ENCODE results near the gene KIAA0232. TPM values are rescaled to one million over a fixed set of nuclear protein-coding genes. Genes with fewer than 3 reads are reported as not detected.

The KIAA0232 gene
- total RNA-seq, 1 donor from 2014 or later, result 40.1 TPM

DNA sequence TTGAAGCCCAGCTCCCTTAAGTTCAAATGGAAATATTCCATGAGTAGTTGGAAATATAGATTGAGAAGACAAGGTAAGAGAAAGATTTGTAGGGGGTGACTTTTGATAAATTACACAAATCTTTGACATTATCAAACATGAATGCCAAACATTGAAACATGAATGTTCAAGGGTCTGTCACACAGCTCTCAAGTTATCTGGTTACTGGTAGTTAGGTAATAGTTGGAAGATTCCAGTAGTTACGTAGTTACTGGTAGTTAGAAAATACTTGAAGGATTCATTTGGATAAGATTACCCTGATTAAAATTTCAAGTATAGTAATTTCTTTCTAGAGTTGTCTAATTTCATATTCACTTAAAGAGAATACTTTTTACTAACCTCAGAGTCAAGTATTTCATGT lies 20.7 kb downstream of the KIAA0232 start:
- H3K9me3 Mint-ChIP-seq, result no peaks in the 10 kb centered on the region
- no peak for DNase-seq (ENCODE audit: low read depth, low spot score)
- no peak overlapping the region for H3K4me3 Mint-ChIP-seq
- H3K27me3 Mint-ChIP-seq (ENCODE audit: low read depth), result no peaks in the 10 kb centered on the region
- TF ChIP-seq, protein P1, sequence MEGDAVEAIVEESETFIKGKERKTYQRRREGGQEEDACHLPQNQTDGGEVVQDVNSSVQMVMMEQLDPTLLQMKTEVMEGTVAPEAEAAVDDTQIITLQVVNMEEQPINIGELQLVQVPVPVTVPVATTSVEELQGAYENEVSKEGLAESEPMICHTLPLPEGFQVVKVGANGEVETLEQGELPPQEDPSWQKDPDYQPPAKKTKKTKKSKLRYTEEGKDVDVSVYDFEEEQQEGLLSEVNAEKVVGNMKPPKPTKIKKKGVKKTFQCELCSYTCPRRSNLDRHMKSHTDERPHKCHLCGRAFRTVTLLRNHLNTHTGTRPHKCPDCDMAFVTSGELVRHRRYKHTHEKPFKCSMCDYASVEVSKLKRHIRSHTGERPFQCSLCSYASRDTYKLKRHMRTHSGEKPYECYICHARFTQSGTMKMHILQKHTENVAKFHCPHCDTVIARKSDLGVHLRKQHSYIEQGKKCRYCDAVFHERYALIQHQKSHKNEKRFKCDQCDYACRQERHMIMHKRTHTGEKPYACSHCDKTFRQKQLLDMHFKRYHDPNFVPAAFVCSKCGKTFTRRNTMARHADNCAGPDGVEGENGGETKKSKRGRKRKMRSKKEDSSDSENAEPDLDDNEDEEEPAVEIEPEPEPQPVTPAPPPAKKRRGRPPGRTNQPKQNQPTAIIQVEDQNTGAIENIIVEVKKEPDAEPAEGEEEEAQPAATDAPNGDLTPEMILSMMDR (conservative IDR thresholded peaks at IDR 0.05), result no peak
- H3K36me3 Mint-ChIP-seq (ENCODE audit: low read depth), result peaks cover 7% of the 10 kb centered on the region
- H3K4me1 Mint-ChIP-seq, result peaks cover 16% of the 10 kb centered on the region
- H3K27ac Mint-ChIP-seq (ENCODE audit: unreplicated experiment), result no peak overlapping the region

DNA sequence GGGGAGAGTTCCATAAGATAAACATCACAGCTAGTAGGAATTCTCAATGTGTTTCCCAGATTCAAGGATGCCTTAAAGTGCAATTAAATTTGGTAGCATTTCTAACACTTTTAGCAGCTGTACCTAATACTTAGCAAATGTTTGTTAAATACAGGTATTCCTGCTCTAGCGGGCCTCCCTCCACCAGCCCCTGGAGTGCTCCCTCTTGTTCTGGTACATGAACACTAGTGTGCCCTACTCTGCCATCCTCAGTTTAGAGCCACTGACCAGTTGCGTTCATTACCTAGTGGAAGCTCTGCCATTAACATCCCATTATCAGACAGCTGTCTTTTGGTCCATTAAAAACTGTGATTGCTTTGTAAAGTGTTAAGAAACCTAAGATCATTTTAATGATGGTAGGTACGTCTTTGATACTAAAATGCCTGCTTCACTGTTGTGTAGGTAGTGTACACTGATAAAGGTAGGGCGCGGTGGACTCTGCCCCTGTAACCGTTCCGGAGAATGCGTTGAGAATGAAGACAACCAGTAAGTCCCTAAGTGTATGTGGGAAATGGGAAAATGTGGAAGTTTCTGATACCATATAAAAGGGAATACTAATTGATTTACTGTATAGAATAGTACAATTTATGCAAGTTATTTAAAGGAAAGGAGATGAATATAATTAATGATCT lies 21.7 kb downstream of the KIAA0232 start:
- peaks cover 16% of the 10 kb centered on the region for H3K4me1 Mint-ChIP-seq
- TF ChIP-seq, protein P1 (conservative IDR thresholded peaks at IDR 0.05), result no peak
- H3K36me3 Mint-ChIP-seq (ENCODE audit: low read depth), result peaks cover 5% of the 10 kb centered on the region
- DNase-seq (ENCODE audit: low read depth, low spot score), result no peak
- no peaks in the 10 kb centered on the region for H3K9me3 Mint-ChIP-seq
- H3K27ac Mint-ChIP-seq (ENCODE audit: unreplicated experiment), result no peak overlapping the region
- no peaks in the 10 kb centered on the region for H3K27me3 Mint-ChIP-seq (ENCODE audit: low read depth)
- H3K4me3 Mint-ChIP-seq, result no peak overlapping the region

DNA sequence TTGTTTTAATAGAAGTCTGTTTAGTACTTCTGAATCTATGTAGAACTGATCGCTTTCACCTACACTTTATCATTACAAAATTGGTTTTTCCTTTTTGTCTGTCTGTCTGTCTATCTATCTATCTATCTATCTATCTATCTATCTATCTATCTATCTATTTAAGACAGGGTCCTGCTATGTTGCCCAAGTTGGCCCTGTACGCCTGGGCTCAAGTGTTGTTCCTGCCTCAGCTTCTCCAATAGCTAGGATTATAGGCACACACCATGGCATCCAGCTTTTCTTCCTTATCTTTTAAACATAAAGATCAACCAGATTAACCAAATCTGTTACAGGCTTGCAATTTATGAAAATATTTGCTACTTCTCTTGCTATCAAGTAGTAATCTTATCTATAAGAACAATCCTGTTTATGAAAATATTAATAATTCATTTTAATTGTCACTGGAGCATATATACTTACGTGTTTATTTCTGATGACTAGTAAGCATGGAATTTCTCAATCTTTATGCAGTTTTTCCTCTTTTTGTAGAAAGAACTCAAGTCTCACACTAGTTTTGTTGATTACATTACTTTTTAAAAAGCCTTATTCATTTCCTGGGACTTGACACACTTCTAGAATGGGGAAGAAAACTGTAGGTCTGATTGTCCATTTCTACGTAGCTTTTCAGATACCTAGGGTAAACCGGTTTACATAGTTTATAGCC lies 24.5 kb downstream of the KIAA0232 start:
- Mint-ChIP-seq H3K4me3 (no peak overlapping the region), H3K36me3 (ENCODE audit: low read depth) (peaks cover 14% of the 10 kb centered on the region), H3K27ac (ENCODE audit: unreplicated experiment) (no peak overlapping the region), H3K27me3 (ENCODE audit: low read depth) (no peaks in the 10 kb centered on the region), H3K4me1 (peaks cover 21% of the 10 kb centered on the region), H3K9me3 (peaks cover 2% of the 10 kb centered on the region)
- no peak for DNase-seq (ENCODE audit: low read depth, low spot score)
- TF ChIP-seq, protein P1 (conservative IDR thresholded peaks at IDR 0.05), result no peak

DNA sequence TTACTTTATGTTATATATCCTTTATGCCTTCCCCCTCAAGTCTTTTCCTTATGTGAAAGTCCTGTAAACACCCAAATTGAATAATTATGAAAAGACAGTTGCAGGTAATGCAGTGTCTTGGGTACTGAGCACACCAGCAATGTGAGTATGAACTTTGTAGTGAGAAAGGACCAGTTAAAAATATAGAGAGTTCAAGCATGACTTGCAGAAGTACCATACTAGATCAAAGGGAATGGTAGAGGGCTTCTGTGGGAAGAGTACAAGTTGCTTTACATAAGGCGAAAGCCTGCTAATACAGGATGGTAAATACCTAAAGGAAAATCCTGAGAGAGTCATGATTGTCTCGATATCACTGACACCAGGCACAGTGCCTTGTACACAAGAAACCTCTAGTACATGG lies 25.7 kb downstream of the KIAA0232 start:
- TF ChIP-seq, protein P1 (conservative IDR thresholded peaks at IDR 0.05), result no peak
- Mint-ChIP-seq H3K36me3 (ENCODE audit: low read depth) (peaks cover 11% of the 10 kb centered on the region), H3K27ac (ENCODE audit: unreplicated experiment) (no peak overlapping the region), H3K4me1 (peaks cover 17% of the 10 kb centered on the region), H3K4me3 (no peak overlapping the region), H3K27me3 (ENCODE audit: low read depth) (no peaks in the 10 kb centered on the region), H3K9me3 (peaks cover 2% of the 10 kb centered on the region)
- no peak for DNase-seq (ENCODE audit: low read depth, low spot score)

DNA sequence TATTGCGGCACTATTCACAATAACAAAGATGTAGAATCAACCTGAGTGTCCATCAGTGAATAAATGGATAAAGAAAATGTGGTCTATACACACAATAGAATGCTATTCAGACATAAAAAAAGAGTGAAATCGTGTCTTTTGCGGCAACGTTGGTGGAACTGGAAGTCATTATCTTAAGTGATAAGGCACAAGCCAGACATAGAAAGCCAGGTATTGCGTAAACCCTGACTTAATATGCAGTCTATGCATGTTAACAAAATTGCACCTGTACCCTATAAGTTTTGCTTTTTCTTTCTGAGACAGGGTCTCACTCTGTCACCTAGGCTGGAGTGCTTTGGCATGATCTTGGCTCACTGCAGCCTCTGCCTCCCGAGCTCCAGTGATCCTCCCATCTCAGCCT lies 28.6 kb downstream of the KIAA0232 start:
- Mint-ChIP-seq H3K36me3 (ENCODE audit: low read depth) (peaks cover 15% of the 10 kb centered on the region), H3K9me3 (peaks cover 2% of the 10 kb centered on the region), H3K4me1 (peaks cover 13% of the 10 kb centered on the region), H3K27me3 (ENCODE audit: low read depth) (no peaks in the 10 kb centered on the region), H3K4me3 (no peak overlapping the region), H3K27ac (ENCODE audit: unreplicated experiment) (no peak overlapping the region)
- TF ChIP-seq, protein P1 (conservative IDR thresholded peaks at IDR 0.05), result no peak
- DNase-seq (ENCODE audit: low read depth, low spot score), result no peak

Data from neural crest cell (in vitro differentiated cells).